ENCODE measurements around the gene SETD2. TPM values are rescaled to one million over a fixed set of nuclear protein-coding genes. Genes with fewer than 3 reads are reported as not detected.

Gene SETD2
- total and polyA plus RNA-seq, 2 of the 8 experiments (the other 6 are each of a cell fraction or from before 2014, with no cell fraction given): 15.7 to 46.3 TPM

DNA sequence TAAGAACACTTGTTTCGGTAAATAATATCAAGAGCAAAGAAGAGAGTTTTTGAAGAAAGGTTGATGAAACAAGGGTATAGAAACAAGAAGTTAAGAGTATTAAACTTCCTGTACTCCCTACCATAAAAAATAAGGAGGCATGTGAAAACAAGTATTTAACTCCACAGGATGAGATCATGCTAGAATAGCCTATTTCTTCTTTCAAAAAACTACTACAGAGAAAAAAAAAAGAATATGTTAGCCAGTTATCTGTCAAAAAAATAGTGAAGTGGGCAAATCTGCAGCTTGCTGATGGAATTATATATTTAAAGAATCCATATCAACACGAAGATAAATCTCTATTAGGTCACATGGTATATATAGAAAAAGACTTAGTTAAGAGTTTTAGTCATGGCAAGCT lies 33.4 kb downstream of the SETD2 start:
- CTCF ChIA-PET (ENCODE audit: partially characterized antibody): interaction anchor here (0.6 to 1.9 kb wide), 4 partner anchors 10 to 435 kb away, joined by 3 to 6 read pairs (median 4); no protein-coding TSS in a partner anchor
- H3K4ac ChIP-seq (replicated peaks; ENCODE audit: insufficient read length, low read depth, low read length): no peak overlapping the region
- H2AK5ac ChIP-seq (ENCODE audit: low read depth, low read length): no peak overlapping the region
- no peaks in the 10 kb centered on the region; a peak in 1 of 8 replicates for H3K36me3 ChIP-seq (ENCODE audit: control insufficient read depth in 2 of 4, insufficient read depth in 4 of 4, low read length in 3 of 4)
- H3K18ac ChIP-seq (ENCODE audit: extremely low read depth, low read length): no peak overlapping the region
- H2BK5ac ChIP-seq (ENCODE audit: low read depth, low read length): no peak overlapping the region
- no peak overlapping the region for H2BK15ac ChIP-seq (ENCODE audit: low read length)
- H2BK120ac ChIP-seq (replicated peaks; ENCODE audit: low read depth, low read length): no peak overlapping the region
- no peak overlapping the region for H3K23ac ChIP-seq (ENCODE audit: insufficient read length)
- H3K14ac ChIP-seq (ENCODE audit: insufficient read length): no peak overlapping the region
- H3K27me3 ChIP-seq (replicated peaks in 1 of 4; ENCODE audit: control insufficient read depth in 3 of 4, extremely low read depth in 1 of 4, insufficient read depth in 3 of 4, low read length in 3 of 4): no peaks in the 10 kb centered on the region
- H3K9ac ChIP-seq (replicated peaks in 1 of 4; ENCODE audit: extremely low read depth in 1 of 4, low read depth in 3 of 4, low read length in 3 of 4): no peak overlapping the region
- no peak overlapping the region for H2BK12ac ChIP-seq (ENCODE audit: low read depth, low read length)
- H3K56ac ChIP-seq (replicated peaks; ENCODE audit: insufficient read length, low read depth, low read length): no peak overlapping the region
- no peak overlapping the region for H2BK20ac ChIP-seq (ENCODE audit: low read length)
- no peak overlapping the region for H4K91ac ChIP-seq (replicated peaks; ENCODE audit: insufficient read length, low read length)
- H3K27ac ChIP-seq (ENCODE audit: low read depth, low read length): no peak overlapping the region
- no peak overlapping the region for H4K8ac ChIP-seq (ENCODE audit: extremely low read depth, insufficient read depth, low read length)
- H3K9me3 ChIP-seq (ENCODE audit: insufficient read depth in 2 of 2, low read depth in 1 of 2, low read length in 1 of 2): no peaks in the 10 kb centered on the region
- no peak for FAIRE-seq
- H3K4me1 ChIP-seq (replicated peaks in 1 of 4; ENCODE audit: control insufficient read depth in 3 of 4, insufficient read depth in 4 of 4, low read length in 3 of 4): peaks cover 0 to 4% (median 1%) of the 10 kb centered on the region in 4 experiments; a peak in 1 of 7 replicates
- peaks cover 0 to 4% of the 10 kb centered on the region in 2 experiments for H4K20me1 ChIP-seq (replicated peaks in 1 of 2; ENCODE audit: control insufficient read depth in 1 of 2, insufficient read depth in 2 of 2, low read length in 2 of 2)
- POLR2A ChIA-PET (ENCODE audit: partially characterized antibody): interaction anchor here (1.3 kb wide), 2 partner anchors 10 to 32 kb away, joined by 3 read pairs; no protein-coding TSS in a partner anchor
- no peak overlapping the region for H3K4me2 ChIP-seq (ENCODE audit: insufficient read depth in 1 of 2, low read depth in 2 of 2, low read length in 2 of 2)
- H2AFZ ChIP-seq (ENCODE audit: low read length): no peak overlapping the region
- H4K5ac ChIP-seq (ENCODE audit: insufficient read length, low read depth, low read length): no peak overlapping the region
- H3K79me2 ChIP-seq (ENCODE audit: control insufficient read depth in 1 of 2, insufficient read depth in 2 of 2, low read length in 2 of 2): peaks cover 0 to 90% of the 10 kb centered on the region in 2 experiments; a peak in 3 of 4 replicates
- 89% methylated on average over 2 of the region's 2 CpGs; no CpG with 5 or more reads in 1 of the 2 experiments for WGBS, 2 experiments (ENCODE audit: extremely low coverage in 1 of 2, insufficient coverage in 1 of 2, insufficient read length in 1 of 2, insufficient replicate concordance in 2 of 2, low coverage in 1 of 2, low lambda C conversion rate in 2 of 2, missing lambda C conversion rate in 1 of 2)
- no peaks in the 10 kb centered on the region for H3K23me2 ChIP-seq (ENCODE audit: low read depth, low read length)
- H3K79me1 ChIP-seq (ENCODE audit: low read depth, low read length): peaks cover 5% of the 10 kb centered on the region
- DNase-seq (ENCODE audit: low read depth in 1 of 2, low spot score in 2 of 2): no peak
- no peak overlapping the region for H3K4me3 ChIP-seq (ENCODE audit: extremely low read depth in 1 of 4, insufficient read depth in 2 of 4, low read depth in 3 of 4, low read length in 4 of 4)
- TF ChIP-seq CBX5 (IDR thresholded peaks at IDR 0.05; ENCODE audit: low read depth, low read length): no peak
- no peak for TF ChIP-seq RAD21 (IDR thresholded peaks at IDR 0.05 in 1 of 2, conservative IDR thresholded peaks at IDR 0.05 in 1 of 2; ENCODE audit: low read depth in 2 of 2, low read length in 2 of 2)
- TF ChIP-seq EZH2 (IDR thresholded peaks at IDR 0.05; ENCODE audit: low read depth, low read length, severe bottlenecking): no peak
- no peak for TF ChIP-seq HDAC6 (IDR thresholded peaks at IDR 0.05; ENCODE audit: low read depth, low read length)
- TF ChIP-seq MAFK (IDR thresholded peaks at IDR 0.05; ENCODE audit: low read depth, low read length): no peak
- TF ChIP-seq KDM5A (IDR thresholded peaks at IDR 0.05; ENCODE audit: low read length): no peak
- TF ChIP-seq POU5F1 (IDR thresholded peaks at IDR 0.05; ENCODE audit: low read depth, low read length): no peak
- TF ChIP-seq, protein P1, sequence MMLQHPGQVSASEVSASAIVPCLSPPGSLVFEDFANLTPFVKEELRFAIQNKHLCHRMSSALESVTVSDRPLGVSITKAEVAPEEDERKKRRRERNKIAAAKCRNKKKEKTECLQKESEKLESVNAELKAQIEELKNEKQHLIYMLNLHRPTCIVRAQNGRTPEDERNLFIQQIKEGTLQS (IDR thresholded peaks at IDR 0.05; ENCODE audit: insufficient read depth, low read depth, low read length): no peak
- no peak for TF ChIP-seq CTBP2 (IDR thresholded peaks at IDR 0.05; ENCODE audit: borderline replicate concordance, insufficient read depth, insufficient read length, low read length)
- TF ChIP-seq TAF7 (optimal IDR thresholded peaks at IDR 0.05; ENCODE audit: borderline replicate concordance, low read depth, low read length): no peak
- TF ChIP-seq RNF2 (IDR thresholded peaks at IDR 0.05; ENCODE audit: borderline replicate concordance, low read depth, low read length, missing control alignments, poor library complexity, severe bottlenecking): no peak
- TF ChIP-seq PHF8 (conservative IDR thresholded peaks at IDR 0.05; ENCODE audit: low read depth, low read length): no peak

All from H1 (cell line).